Endodermal cell (in vitro differentiated cells): ENCODE results near the gene AUTS2. TPM values are rescaled to one million over a fixed set of nuclear protein-coding genes. Genes with fewer than 3 reads are reported as not detected.

ENCODE experiments used
- DNase-seq: peaks from one replicate; pipeline ENCODE4 v3.0.0-alpha.2; 2017
- H3K27ac ChIP-seq: 2 replicates; pipeline ENCODE4 v1.5.1; 2013; ENCODE audit warnings: mild to moderate bottlenecking, low read depth, low read length, moderate library complexity
- H3K27me3 ChIP-seq: 2 replicates; pipeline ENCODE4 v1.6.1; 2013; ENCODE audit warnings: mild to moderate bottlenecking, low read length, moderate library complexity; ENCODE audit not compliant: insufficient read depth, control insufficient read depth, poor library complexity, severe bottlenecking
- H3K36me3 ChIP-seq: 2 replicates; pipeline ENCODE4 v1.7.0; 2013; ENCODE audit warnings: mild to moderate bottlenecking, low read length, moderate library complexity; ENCODE audit not compliant: control insufficient read depth, insufficient read depth
- H3K4me1 ChIP-seq: one replicate; pipeline ENCODE4 v1.7.0; 2013; ENCODE audit warnings: low read length; ENCODE audit not compliant: control insufficient read depth, insufficient read depth
- H3K4me3 ChIP-seq: 2 replicates; pipeline ENCODE4 v1.5.1; 2013; ENCODE audit warnings: mild to moderate bottlenecking, low read length, moderate library complexity
- H3K9ac ChIP-seq: 2 replicates; pipeline ENCODE4 v1.6.1; 2013; ENCODE audit warnings: mild to moderate bottlenecking, low read length, moderate library complexity; ENCODE audit not compliant: poor library complexity, severe bottlenecking; ENCODE audit errors: extremely low read depth
- H3K9me3 ChIP-seq: 2 replicates; pipeline ENCODE4 v1.6.1; 2013; ENCODE audit warnings: mild to moderate bottlenecking, low read length, moderate library complexity; ENCODE audit not compliant: control insufficient read depth
- H3K27ac Mint-ChIP-seq: 2 replicates; pipeline ENCODE4 v1.8.0; 2020; ENCODE audit warnings: mixed read lengths
- H3K27me3 Mint-ChIP-seq: 2 replicates; pipeline ENCODE4 v1.8.0; 2021; ENCODE audit warnings: mild to moderate bottlenecking, mixed read lengths; ENCODE audit not compliant: insufficient read depth
- H3K36me3 Mint-ChIP-seq: 2 replicates; pipeline ENCODE4 v1.8.0; 2020; ENCODE audit warnings: low read depth, mixed read lengths
- H3K4me1 Mint-ChIP-seq: 2 replicates; pipeline ENCODE4 v1.8.0; 2020; ENCODE audit warnings: mixed read lengths
- H3K4me3 Mint-ChIP-seq: 2 replicates; pipeline ENCODE4 v1.8.0; 2020; ENCODE audit warnings: mild to moderate bottlenecking, moderate library complexity, mixed read lengths
- H3K9me3 Mint-ChIP-seq: 2 replicates; pipeline ENCODE4 v1.8.0; 2020; ENCODE audit warnings: mild to moderate bottlenecking, mixed read lengths
- CTCF ChIP-seq: fragments of 200-600 bp; sonication (generic); conservative IDR thresholded peaks from 2 replicates; pipeline ENCODE4 v1.5.0; 2021; ENCODE audit warnings: antibody characterized with exemption, mild to moderate bottlenecking
- WGBS, 2 experiments: methylation state at CpG; one replicate each; pipeline versions ENCODE4 v1.1.5 to v1.1.7; 2013; ENCODE audit warnings: missing lambda C conversion rate in 2 of 2, mixed read lengths in 1 of 2; ENCODE audit not compliant: insufficient coverage in 1 of 2, insufficient read length in 1 of 2; 5-methylcytosine and 5-hydroxymethylcytosine counted together
- total RNA-seq, 2 donors: library from RNA; stranded (reverse); fragmentation: NEBNext Ultra II Directional in 1 of 2; extraction: Animal tissue kit (Norgen Biotek cat#: 25700) in 1 of 2; gene quantifications; 2 replicates in 1 of 2; 3 replicates in 1 of 2; pipeline ENCODE4 v1.2.1, GENCODE V29; 2021

Gene AUTS2
- total RNA-seq, 2 donors from 2014 or later, result 76.8 to 106 TPM

GRCh38 chr7:69749372-69749979, 151.2 kb downstream of the AUTS2 start:
- H3K4me3 ChIP-seq, result no peak overlapping the region
- no peak overlapping the region for H3K27ac ChIP-seq
- no peaks in the 10 kb centered on the region for H3K36me3 ChIP-seq
- no peak overlapping the region for H3K9ac ChIP-seq
- Mint-ChIP-seq H3K36me3 (no peaks in the 10 kb centered on the region), H3K27ac (no peak overlapping the region), H3K27me3 (no peaks in the 10 kb centered on the region), H3K4me3 (no peak overlapping the region), H3K9me3 (no peaks in the 10 kb centered on the region), H3K4me1 (peaks cover 72% of the 10 kb centered on the region)
- DNase-seq, result no peak
- WGBS, 2 experiments, result 91 to 92% methylated on average over 7 of the region's 7 CpGs
- peaks cover 16% of the 10 kb centered on the region for H3K4me1 ChIP-seq
- TF ChIP-seq CTCF, result no peak
- H3K9me3 ChIP-seq, result no peaks in the 10 kb centered on the region
- no peaks in the 10 kb centered on the region for H3K27me3 ChIP-seq

- Histone ChIP-seq H3K9ac (no peak overlapping the region), H3K36me3 (no peaks in the 10 kb centered on the region), H3K27me3 (no peaks in the 10 kb centered on the region), H3K9me3 (no peaks in the 10 kb centered on the region), H3K4me3 (no peak overlapping the region), H3K27ac (no peak overlapping the region), H3K4me1 (peaks cover 20% of the 10 kb centered on the region)
- H3K27me3 Mint-ChIP-seq, result no peaks in the 10 kb centered on the region
- no peak overlapping the region for H3K27ac Mint-ChIP-seq
- 91 to 100% methylated on average over 2 to 4 of the region's 4 CpGs for WGBS, 2 experiments
- DNase-seq, result no peak
- TF ChIP-seq CTCF, result no peak
- H3K9me3 Mint-ChIP-seq, result no peaks in the 10 kb centered on the region
- H3K36me3 Mint-ChIP-seq, result no peaks in the 10 kb centered on the region
- no peak overlapping the region for H3K4me3 Mint-ChIP-seq
- H3K4me1 Mint-ChIP-seq, result peaks cover 75% of the 10 kb centered on the region
These were observed 151.7 kb downstream of the AUTS2 start for GRCh38 chr7:69749994-69750393.

GRCh38 chr7:69751026-69751425, 152.8 kb downstream of the AUTS2 start:
- no peak for TF ChIP-seq CTCF
- H3K27ac Mint-ChIP-seq, result no peak overlapping the region
- H3K27me3 ChIP-seq, result no peaks in the 10 kb centered on the region
- no peaks in the 10 kb centered on the region for H3K9me3 ChIP-seq
- no peaks in the 10 kb centered on the region for H3K36me3 ChIP-seq
- H3K36me3 Mint-ChIP-seq, result no peaks in the 10 kb centered on the region
- H3K9me3 Mint-ChIP-seq, result no peaks in the 10 kb centered on the region
- H3K4me3 Mint-ChIP-seq, result no peak overlapping the region
- H3K4me1 ChIP-seq, result peaks cover 28% of the 10 kb centered on the region
- no peak overlapping the region for H3K9ac ChIP-seq
- WGBS, 2 experiments, result 93 to 100% methylated on average over 1 of the region's 1 CpG
- H3K27me3 Mint-ChIP-seq, result no peaks in the 10 kb centered on the region
- no peak overlapping the region for H3K27ac ChIP-seq
- peaks cover 77% of the 10 kb centered on the region for H3K4me1 Mint-ChIP-seq
- no peak overlapping the region for H3K4me3 ChIP-seq
- no peak for DNase-seq
